Cardiac muscle cell (in vitro differentiated cells and primary cell): Measurements from ENCODE around the gene GRIP1. TPM values are rescaled to one million over a fixed set of nuclear protein-coding genes. Genes with fewer than 3 reads are reported as not detected.

Experiments
- DNase-seq, 2 donors: peaks; one replicate each; pipeline versions ENCODE4 v3.0.0 to v3.0.0-alpha.2; 2010 to 2017; ENCODE audit warnings: low read depth in 1 of 2, low spot score in 1 of 2
- H3K27ac ChIP-seq: fragments of 200-600 bp; sonication (generic); 2 replicates; pipeline ENCODE4 v1.5.1; 2016
- H3K27me3 ChIP-seq: fragments of 200-600 bp; sonication (generic); 2 replicates; pipeline ENCODE4 v1.6.0; 2016; ENCODE audit warnings: control low read depth
- H3K36me3 ChIP-seq: fragments of 200-600 bp; sonication (generic); 2 replicates; pipeline ENCODE4 v1.5.1; 2016; ENCODE audit warnings: control low read depth
- H3K4me1 ChIP-seq: fragments of 200-600 bp; sonication (generic); 2 replicates; pipeline ENCODE4 v1.8.1; 2017; ENCODE audit warnings: low read depth, mild to moderate bottlenecking, mixed run types
- H3K4me3 ChIP-seq: fragments of 200-600 bp; sonication (generic); 2 replicates; pipeline ENCODE4 v1.5.1; 2016; ENCODE audit warnings: mild to moderate bottlenecking
- H3K9me3 ChIP-seq: fragments of 200-600 bp; sonication (generic); 2 replicates; pipeline ENCODE4 v1.5.1; 2017; ENCODE audit warnings: low read depth, mild to moderate bottlenecking, control low read depth
- polyA plus RNA-seq: library from polyadenylated mRNA; unstranded; fragments of >200 nt; fragmentation: Nextera tagmentation; extraction: Ambion mirVana; gene quantifications from 2 replicates; pipeline ENCODE4 v1.2.1, GENCODE V29; 2016
- total RNA-seq: library from RNA; depleted of rRNA; stranded (reverse); fragments of >200 nt; gene quantifications from 2 replicates; pipeline ENCODE4 v1.2.3, GENCODE V29; 2016
- TF ChIP-seq, protein P1 (sequence below): IDR thresholded peaks from 2 replicates; pipeline ENCODE4 v1.5.1; 2012; ENCODE audit warnings: low read depth, mild to moderate bottlenecking, low read length

Gene GRIP1
- total and polyA plus RNA-seq, 2 experiments from 2014 or later: 2.6 to 5.2 TPM

DNA sequence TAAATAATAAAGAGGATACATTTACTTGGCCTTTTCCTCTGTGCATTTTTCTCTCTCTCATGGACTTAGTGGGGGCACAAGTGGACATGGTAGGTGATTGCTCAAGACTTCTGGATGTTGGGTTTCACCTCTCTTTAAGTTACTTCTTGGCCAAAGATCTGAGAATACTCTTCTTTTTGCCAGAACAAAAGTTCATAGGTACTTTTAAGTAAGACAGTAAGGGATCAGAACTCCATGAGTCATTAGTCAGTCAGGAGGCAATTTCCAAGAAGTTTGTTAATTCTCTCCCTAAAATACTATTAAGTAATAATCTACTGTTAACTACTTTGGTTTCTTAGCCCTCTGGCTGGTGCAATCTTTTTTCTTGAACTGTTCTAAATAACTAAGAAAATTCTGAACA is 84.2 kb downstream of the GRIP1 start:
- H3K4me3 ChIP-seq: no peak overlapping the region
- H3K9me3 ChIP-seq: no peaks in the 10 kb centered on the region
- no peak for DNase-seq
- H3K27ac ChIP-seq: no peak overlapping the region
- TF ChIP-seq, protein P1, sequence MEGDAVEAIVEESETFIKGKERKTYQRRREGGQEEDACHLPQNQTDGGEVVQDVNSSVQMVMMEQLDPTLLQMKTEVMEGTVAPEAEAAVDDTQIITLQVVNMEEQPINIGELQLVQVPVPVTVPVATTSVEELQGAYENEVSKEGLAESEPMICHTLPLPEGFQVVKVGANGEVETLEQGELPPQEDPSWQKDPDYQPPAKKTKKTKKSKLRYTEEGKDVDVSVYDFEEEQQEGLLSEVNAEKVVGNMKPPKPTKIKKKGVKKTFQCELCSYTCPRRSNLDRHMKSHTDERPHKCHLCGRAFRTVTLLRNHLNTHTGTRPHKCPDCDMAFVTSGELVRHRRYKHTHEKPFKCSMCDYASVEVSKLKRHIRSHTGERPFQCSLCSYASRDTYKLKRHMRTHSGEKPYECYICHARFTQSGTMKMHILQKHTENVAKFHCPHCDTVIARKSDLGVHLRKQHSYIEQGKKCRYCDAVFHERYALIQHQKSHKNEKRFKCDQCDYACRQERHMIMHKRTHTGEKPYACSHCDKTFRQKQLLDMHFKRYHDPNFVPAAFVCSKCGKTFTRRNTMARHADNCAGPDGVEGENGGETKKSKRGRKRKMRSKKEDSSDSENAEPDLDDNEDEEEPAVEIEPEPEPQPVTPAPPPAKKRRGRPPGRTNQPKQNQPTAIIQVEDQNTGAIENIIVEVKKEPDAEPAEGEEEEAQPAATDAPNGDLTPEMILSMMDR: no peak
- H3K4me1 ChIP-seq: no peaks in the 10 kb centered on the region
- no peaks in the 10 kb centered on the region for H3K36me3 ChIP-seq
- no peaks in the 10 kb centered on the region for H3K27me3 ChIP-seq

DNA sequence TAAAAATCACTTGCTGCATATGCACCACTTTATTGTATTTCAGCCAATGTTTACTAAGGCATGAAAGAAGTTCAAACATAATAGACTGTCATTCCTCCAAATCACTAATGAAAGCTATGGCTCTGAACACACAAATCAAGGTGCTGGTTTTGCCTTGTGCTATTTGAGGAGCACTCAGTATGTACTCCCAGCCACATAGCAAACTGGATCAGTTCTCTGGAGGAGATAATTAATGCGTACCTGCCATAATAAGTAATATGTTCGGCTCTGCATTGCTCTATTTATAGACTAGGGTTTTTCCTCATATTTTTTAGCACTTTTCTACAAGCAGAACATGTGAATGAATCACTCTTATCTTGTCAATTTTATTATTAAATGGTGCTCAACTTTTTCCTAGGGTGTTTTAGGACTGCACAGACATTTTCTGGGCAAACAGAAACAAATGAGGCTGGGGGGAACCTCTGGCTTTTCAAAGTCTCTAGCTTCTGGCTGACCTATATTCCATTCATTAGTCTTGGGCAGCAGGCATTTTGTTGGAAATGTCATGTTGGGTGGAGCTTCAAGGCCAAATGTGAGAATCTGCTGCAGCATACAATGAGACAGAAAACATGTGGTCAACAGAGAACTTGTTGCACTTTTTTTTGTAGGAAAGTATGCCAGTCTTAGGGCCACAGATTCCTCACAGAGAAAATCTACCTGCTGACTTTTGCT is 88.4 kb downstream of the GRIP1 start:
- Histone ChIP-seq H3K27me3 (no peaks in the 10 kb centered on the region), H3K9me3 (no peaks in the 10 kb centered on the region), H3K36me3 (no peaks in the 10 kb centered on the region), H3K4me3 (no peak overlapping the region), H3K27ac (no peak overlapping the region), H3K4me1 (no peaks in the 10 kb centered on the region)
- TF ChIP-seq, protein P1: no peak
- DNase-seq: no peak

DNA sequence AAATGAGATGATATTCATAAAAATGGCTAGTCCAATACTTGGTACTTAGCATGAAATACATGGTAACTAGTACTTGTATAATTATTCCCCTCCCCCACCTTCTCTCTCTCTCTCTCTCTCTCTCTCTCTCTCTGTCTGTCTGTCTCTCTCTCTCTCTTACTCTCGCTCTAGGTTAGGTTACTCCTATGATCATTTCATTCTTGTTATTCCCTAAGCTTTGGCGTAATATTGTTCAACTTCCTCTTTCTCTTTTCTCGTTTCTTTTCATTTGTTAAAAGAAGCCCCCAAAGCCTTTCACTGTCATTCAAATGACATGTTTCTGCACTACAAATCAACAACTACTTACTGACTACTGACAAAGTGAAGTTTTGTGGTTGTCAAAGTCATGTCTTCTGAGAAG is 89.8 kb downstream of the GRIP1 start:
- Histone ChIP-seq H3K27ac (no peak overlapping the region), H3K36me3 (no peaks in the 10 kb centered on the region), H3K4me1 (no peaks in the 10 kb centered on the region), H3K27me3 (no peaks in the 10 kb centered on the region), H3K4me3 (no peak overlapping the region), H3K9me3 (no peaks in the 10 kb centered on the region)
- TF ChIP-seq, protein P1: no peak
- no peak for DNase-seq

DNA sequence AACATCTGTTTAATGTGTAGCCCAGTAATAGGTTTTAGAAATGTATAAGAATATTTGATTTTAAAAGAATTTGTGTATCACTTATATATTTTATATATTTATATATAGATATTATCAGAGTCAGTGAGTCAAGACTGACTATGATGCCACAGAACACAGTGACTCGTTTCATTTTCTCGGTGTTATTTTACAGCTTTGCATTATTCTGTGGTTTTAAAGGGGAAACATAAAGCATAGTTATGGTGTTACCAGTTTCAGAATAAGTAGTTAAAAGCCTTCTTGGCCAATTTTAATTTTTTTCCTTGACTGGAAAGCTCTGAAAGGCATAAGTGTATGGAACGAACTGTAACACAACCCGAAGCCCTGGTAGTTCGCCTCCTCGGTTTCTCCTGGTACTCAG is 91.0 kb downstream of the GRIP1 start:
- no peak overlapping the region for H3K27ac ChIP-seq
- H3K27me3 ChIP-seq: no peaks in the 10 kb centered on the region
- no peaks in the 10 kb centered on the region for H3K4me1 ChIP-seq
- TF ChIP-seq, protein P1: no peak
- DNase-seq: no peak
- H3K4me3 ChIP-seq: no peak overlapping the region
- H3K36me3 ChIP-seq: no peaks in the 10 kb centered on the region
- H3K9me3 ChIP-seq: no peaks in the 10 kb centered on the region

DNA sequence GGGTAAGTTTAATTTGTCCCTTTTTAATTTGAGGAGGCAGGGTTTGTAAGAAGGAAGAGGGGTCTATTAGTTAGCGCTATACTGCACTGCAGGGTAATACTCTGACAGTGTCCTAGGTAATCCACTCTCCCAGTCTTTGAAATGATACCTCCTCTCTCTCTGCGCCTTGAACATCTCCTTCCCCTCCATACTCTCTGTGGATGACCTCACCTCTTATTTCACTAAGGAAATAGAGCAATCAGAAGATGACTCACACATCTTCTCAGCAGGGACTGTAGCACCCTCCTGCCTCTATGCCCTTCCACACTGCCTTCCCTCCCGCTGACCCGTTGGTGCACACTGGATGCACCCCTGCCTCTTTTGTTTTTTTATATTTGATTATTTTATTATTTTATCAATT is 94.2 kb downstream of the GRIP1 start:
- TF ChIP-seq, protein P1: no peak
- no peaks in the 10 kb centered on the region for H3K36me3 ChIP-seq
- no peaks in the 10 kb centered on the region for H3K4me1 ChIP-seq
- no peak overlapping the region for H3K4me3 ChIP-seq
- H3K27ac ChIP-seq: no peak overlapping the region
- no peak for DNase-seq
- no peaks in the 10 kb centered on the region for H3K27me3 ChIP-seq
- H3K9me3 ChIP-seq: no peaks in the 10 kb centered on the region
